Fibroblast of mammary gland (primary cell): Measurements from ENCODE around the gene SLCO4A1.

ENCODE experiments used
- DNase-seq: peaks from one replicate; pipeline ENCODE4 v3.0.0-alpha.2; 2010; ENCODE audit warnings: low read depth
- H3K4me3 ChIP-seq: 2 replicates; pipeline ENCODE4 v1.5.1; 2011; ENCODE audit warnings: low read depth, mild to moderate bottlenecking, low read length, moderate library complexity; ENCODE audit not compliant: control insufficient read depth
- TF ChIP-seq, protein P1 (sequence below): conservative IDR thresholded peaks from 2 replicates; pipeline ENCODE4 v1.5.1; 2011; ENCODE audit warnings: low read depth, low read length, inconsistent platforms; ENCODE audit not compliant: control insufficient read depth, insufficient read depth

Gene SLCO4A1

DNA sequence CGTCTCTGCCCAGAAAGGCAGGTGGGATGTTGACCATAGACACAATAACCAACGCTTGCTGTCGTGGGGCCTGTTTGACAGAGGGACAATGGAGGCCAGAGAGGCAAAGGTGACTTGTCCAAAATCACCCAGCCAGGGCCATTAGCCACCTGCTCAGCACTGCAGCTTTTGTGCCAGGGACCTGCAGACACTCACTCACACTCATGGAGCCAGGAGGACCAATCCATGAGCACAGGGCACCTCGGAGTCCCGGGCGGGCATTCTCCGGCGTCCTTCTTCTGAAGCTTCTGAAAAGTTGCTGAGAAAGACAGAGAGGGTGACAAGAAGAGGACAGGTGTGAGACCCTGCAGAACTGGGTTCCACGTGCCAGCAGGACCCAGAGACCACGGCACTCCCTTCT, 45.4 kb upstream of the SLCO4A1 start:
- no peak overlapping the region for H3K4me3 ChIP-seq
- TF ChIP-seq, protein P1, sequence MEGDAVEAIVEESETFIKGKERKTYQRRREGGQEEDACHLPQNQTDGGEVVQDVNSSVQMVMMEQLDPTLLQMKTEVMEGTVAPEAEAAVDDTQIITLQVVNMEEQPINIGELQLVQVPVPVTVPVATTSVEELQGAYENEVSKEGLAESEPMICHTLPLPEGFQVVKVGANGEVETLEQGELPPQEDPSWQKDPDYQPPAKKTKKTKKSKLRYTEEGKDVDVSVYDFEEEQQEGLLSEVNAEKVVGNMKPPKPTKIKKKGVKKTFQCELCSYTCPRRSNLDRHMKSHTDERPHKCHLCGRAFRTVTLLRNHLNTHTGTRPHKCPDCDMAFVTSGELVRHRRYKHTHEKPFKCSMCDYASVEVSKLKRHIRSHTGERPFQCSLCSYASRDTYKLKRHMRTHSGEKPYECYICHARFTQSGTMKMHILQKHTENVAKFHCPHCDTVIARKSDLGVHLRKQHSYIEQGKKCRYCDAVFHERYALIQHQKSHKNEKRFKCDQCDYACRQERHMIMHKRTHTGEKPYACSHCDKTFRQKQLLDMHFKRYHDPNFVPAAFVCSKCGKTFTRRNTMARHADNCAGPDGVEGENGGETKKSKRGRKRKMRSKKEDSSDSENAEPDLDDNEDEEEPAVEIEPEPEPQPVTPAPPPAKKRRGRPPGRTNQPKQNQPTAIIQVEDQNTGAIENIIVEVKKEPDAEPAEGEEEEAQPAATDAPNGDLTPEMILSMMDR = no peak
- no peak for DNase-seq

DNA sequence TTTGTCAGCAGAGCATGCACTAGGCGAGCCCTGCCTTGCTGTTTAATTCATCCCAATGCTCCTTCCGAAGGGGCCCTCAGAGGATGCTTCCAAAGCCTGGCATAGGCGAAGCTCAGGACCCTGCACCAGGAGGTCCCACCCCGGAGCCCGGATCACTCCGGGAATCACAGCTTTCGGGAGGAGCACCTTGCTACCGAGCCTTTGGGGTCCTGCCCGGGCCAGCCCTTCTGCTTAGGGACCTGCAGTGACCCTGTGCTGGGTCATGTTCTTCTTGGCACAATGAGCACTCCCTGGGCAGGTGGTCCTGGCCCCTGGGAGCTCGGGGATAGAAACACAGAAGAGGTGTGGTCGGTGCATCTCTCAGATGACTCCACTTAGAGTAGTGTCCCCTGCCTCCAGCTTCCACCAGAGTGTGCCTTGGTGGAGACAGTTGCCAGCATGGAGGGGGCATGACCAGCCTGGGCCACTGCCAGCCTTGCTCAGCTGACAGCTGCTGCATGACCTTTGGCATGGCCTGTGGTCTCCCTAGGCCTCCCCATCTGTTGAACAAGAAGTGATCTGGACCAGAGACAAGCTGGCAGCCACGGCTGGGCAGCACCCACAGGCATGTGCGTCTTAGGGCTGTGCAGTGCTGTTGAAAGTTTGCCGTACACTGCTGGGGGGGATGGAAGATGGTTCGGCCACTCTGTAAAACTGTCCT, 44.7 kb upstream of the SLCO4A1 start:
- no peak for DNase-seq
- TF ChIP-seq, protein P1 = no peak
- no peak overlapping the region for H3K4me3 ChIP-seq

DNA sequence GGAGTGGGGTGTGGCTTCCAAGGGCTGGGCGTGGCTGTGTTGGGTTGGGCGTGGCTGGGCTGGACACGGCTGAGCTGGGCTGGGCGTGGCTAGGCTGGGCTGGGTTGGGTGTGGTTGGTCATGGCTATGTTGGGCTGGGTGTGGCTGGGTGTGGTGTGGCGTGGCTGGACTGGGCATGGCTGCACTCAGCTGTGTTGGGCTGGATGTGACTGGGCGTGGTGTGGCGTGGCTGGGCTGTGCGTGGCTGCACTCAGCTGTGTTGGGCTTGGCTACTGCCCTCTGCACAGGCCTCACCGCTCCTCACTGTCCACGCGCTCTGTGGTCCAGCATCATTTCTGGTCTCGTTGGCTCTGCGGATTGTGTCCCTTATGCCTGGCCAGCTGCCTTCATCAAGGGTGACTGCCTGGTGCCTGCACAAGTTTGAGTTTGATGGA, 43.5 kb upstream of the SLCO4A1 start:
- no peak overlapping the region for H3K4me3 ChIP-seq
- no peak for DNase-seq
- TF ChIP-seq, protein P1 = no peak

DNA sequence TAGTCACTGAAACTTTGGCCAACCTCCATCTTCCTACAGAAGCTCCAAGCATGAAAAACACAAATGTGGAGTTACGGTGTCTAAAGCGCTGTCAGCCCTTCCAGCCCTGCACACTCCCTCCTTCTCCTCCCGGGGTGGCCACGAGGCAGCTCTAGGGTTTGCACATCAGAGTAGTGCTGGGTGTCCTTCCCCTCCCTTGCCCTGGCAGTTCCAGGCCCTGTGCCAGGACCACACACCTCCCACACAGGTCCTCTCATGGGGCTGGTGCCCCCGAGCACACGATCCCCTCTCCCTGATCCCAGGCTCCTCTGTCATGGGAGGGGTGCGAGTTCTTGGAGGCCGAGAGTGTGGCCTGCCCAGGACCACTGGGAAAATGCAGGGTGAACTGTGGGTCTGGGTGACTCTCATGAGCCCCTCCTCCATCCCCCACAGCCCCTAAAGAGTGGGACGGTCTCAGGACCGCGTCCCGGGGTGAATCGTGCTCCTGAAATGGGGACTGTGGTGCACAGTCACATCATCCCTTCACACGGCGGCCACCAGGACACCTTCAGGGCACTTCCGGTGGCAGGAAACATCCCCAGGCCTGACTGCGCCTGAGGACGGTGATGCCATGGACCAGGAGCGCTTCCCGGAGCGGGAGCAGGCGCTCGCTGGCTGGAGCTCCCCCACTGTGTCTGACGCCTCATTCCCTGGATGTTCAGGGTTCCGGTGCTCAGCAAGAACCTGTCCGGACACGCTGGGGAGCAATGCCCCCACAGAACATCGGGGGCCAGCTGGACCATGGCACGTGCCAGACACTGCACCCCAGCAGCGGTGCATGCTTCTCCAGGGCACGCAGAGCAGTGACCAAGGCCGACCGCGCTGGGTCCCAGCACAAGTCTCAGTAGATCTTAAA, 42.8 kb upstream of the SLCO4A1 start:
- no peak overlapping the region for H3K4me3 ChIP-seq
- DNase-seq = no peak
- TF ChIP-seq, protein P1 = no peak

DNA sequence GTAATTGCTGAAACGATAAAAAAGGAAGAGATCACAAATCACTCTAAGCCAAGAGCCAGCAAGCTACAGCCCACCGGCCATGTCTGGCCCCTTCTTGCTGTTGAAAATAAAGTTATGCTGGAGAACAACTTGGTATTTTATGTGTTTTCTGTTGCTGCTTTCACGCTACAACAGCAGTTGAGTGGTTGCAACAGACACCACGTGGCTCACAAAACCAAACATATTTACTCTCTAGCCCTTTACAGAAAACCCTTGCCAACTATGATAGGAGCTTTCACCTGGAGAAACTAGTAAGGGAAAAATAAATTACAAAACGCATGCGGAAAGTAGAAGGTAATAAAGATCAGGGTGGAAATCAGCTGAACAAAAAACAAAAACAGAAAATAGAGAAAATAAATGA, 41.1 kb upstream of the SLCO4A1 start:
- no peak for DNase-seq
- TF ChIP-seq, protein P1 = no peak
- no peak overlapping the region for H3K4me3 ChIP-seq

DNA sequence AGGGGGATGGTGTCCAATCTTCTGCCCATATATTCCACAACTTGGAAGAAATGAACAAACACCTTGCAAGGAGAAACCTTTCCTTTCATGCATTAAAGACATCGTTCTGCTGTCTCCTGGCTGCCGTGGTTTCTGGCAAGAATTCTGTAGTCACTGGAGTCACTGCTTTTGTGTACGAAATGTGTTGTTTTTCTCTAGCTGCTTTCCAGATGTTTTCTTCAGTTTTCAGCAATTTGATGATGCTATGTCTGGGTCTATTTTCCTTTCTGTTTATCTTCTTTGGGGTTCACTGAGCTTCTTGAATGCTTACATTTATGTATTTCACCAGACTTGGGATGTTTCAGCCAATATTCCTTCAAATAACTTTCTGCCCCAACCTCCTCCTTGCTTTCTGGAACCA, 40.6 kb upstream of the SLCO4A1 start:
- TF ChIP-seq, protein P1 = no peak
- no peak overlapping the region for H3K4me3 ChIP-seq
- no peak for DNase-seq
